Measurements from ENCODE around the gene MLH1.
A peak's percentile ranks its signal among the peaks of the same experiment; 100 is the strongest.

Gene MLH1

GRCh38 chr3:36981006-36981405 lies 12.3 kb upstream of the MLH1 start:
- no peak for DNase-seq

- no peak for DNase-seq
Observed at GRCh38 chr3:36988356-36988755, 5.0 kb upstream of the MLH1 start.

GRCh38 chr3:36989005-36989404 lies 4.3 kb upstream of the MLH1 start:
- DNase-seq: no peak

GRCh38 chr3:36989568-36989967 lies 3.8 kb upstream of the MLH1 start:
- no peak for DNase-seq

GRCh38 chr3:36991147-36991546 lies 2.2 kb upstream of the MLH1 start:
- DNase-seq: no peak

GRCh38 chr3:36991923-36992805 lies 1.2 kb upstream of the MLH1 start:
- DNase-seq: peak; percentile 67

GRCh38 chr3:36992806-36993325 lies 452 bp upstream of the MLH1 start, which contains the start of gene EPM2AIP1:
TSS of gene EPM2AIP1 (minus strand) at chr3:36993131. CDS start at chr3:36993077, 54 bp downstream.
- DNase-seq: no peak

- no peak for DNase-seq
Observed at GRCh38 chr3:37014620-37015019, 21.3 kb downstream of the MLH1 start.

- DNase-seq: no peak
Observed at GRCh38 chr3:37015642-37016041, 22.3 kb downstream of the MLH1 start.

- no peak for DNase-seq
Observed at GRCh38 chr3:37016903-37017302, 23.6 kb downstream of the MLH1 start.

GRCh38 chr3:37017683-37018082 lies 24.4 kb downstream of the MLH1 start:
- DNase-seq: no peak

- DNase-seq: peak; percentile 26
Observed at GRCh38 chr3:37024092-37024491, 30.8 kb downstream of the MLH1 start.

GRCh38 chr3:37024820-37025405 lies 31.6 kb downstream of the MLH1 start:
- no peak for DNase-seq

- DNase-seq: no peak
Observed at GRCh38 chr3:37025561-37026335, 32.4 kb downstream of the MLH1 start.

GRCh38 chr3:37026851-37027250 lies 33.5 kb downstream of the MLH1 start:
- no peak for DNase-seq

GRCh38 chr3:37028329-37028728 lies 35.0 kb downstream of the MLH1 start:
- no peak for DNase-seq

GRCh38 chr3:37029111-37029510 lies 35.8 kb downstream of the MLH1 start:
- DNase-seq: no peak

GRCh38 chr3:37029516-37030163 lies 36.3 kb downstream of the MLH1 start:
- DNase-seq: no peak

- DNase-seq: peak; percentile 2
Observed at GRCh38 chr3:37030588-37030987, 37.3 kb downstream of the MLH1 start.

GRCh38 chr3:37031096-37031682 lies 37.9 kb downstream of the MLH1 start:
- DNase-seq: peak; percentile 8

- no peak for DNase-seq
Observed at GRCh38 chr3:37032961-37033360, 39.6 kb downstream of the MLH1 start.

GRCh38 chr3:37037352-37037751 lies 44.0 kb downstream of the MLH1 start:
- no peak for DNase-seq

Data from fibroblast of skin of back (primary cell).